Sigmoid colon (tissue), 7 donors: ENCODE data around the gene RFC5. TPM values are rescaled to one million over a fixed set of nuclear protein-coding genes. Genes with fewer than 3 reads are reported as not detected.

Source experiments
- DNase-seq: peaks from one replicate; pipeline ENCODE4 v3.0.0-alpha.2; 2019
- H3K27ac ChIP-seq, 4 donors: fragments of 200-600 bp; sonication (generic); one replicate each; pipeline ENCODE4 v1.5.1; 2016 to 2019; ENCODE audit warnings: mild to moderate bottlenecking in 1 of 4
- H3K27me3 ChIP-seq, 3 donors: fragments of 200-600 bp; sonication (generic); one replicate each; pipeline ENCODE4 v1.5.1; 2019; ENCODE audit warnings: mild to moderate bottlenecking in 1 of 3
- H3K36me3 ChIP-seq, 4 donors: fragments of 200-600 bp; sonication (generic); one replicate each; pipeline ENCODE4 v1.5.1; 2016 to 2019
- H3K4me1 ChIP-seq, 4 donors: fragments of 200-600 bp; sonication (generic); one replicate each; pipeline ENCODE4 v1.5.1; 2017 to 2019
- H3K4me3 ChIP-seq, 4 donors: fragments of 200-600 bp; sonication (generic); one replicate each; pipeline ENCODE4 v1.5.1; 2017 to 2019; ENCODE audit warnings: mild to moderate bottlenecking in 2 of 4, moderate library complexity in 1 of 4
- H3K9me3 ChIP-seq, 4 donors: fragments of 200-600 bp in 3 of 4; sonication (generic) in 3 of 4; one replicate each; pipeline versions ENCODE4 v1.5.1 to v1.6.1; 2013 to 2019
- EP300 ChIP-seq, 4 donors: sonication (generic); formaldehyde crosslinking; IDR thresholded peaks; one replicate each; pipeline ENCODE4 v1.6.1; 2017; ENCODE audit warnings: antibody characterized with exemption in 4 of 4
- POLR2A ChIP-seq, 2 donors: fragments of 450-650 bp; IDR thresholded peaks; one replicate each; pipeline ENCODE4 v1.6.1; 2016; ENCODE audit warnings: antibody characterized with exemption in 2 of 2, mild to moderate bottlenecking in 2 of 2, moderate library complexity in 2 of 2
- POLR2AphosphoS5 ChIP-seq, 4 donors: sonication (generic); formaldehyde crosslinking; IDR thresholded peaks; one replicate each; pipeline ENCODE4 v1.6.1; 2017; ENCODE audit warnings: antibody characterized with exemption in 4 of 4
- WGBS, 2 donors: extraction: QIAGEN DNeasy Blood & Tissue Kit; methylation state at CpG; one replicate each; pipeline ENCODE4 v1.1.7; 2013; 5-methylcytosine and 5-hydroxymethylcytosine counted together
- intact Hi-C: fragments of 100-400 bp; cut with DNase I; formaldehyde crosslinking; loops from one replicate; pipeline ENCODE4 v1.15.1; 2023
- polyA plus RNA-seq, 3 donors: library from polyadenylated mRNA; stranded (reverse); fragments of 200-250 nt; gene quantifications; one replicate each; pipeline ENCODE4 v1.2.3, GENCODE V29; 2013
- total RNA-seq, 4 donors: library from RNA; depleted of rRNA; stranded (reverse); fragments of >200 nt; gene quantifications; one replicate each; pipeline ENCODE4 v1.1.0, GENCODE V29; 2016
- TF ChIP-seq, protein P1 (sequence below), 4 experiments: fragments of 450-650 bp in 3 of 4; fragments of 200-600 bp in 1 of 4; IDR thresholded peaks; one replicate each; pipeline ENCODE4 v1.5.1; 2016 to 2019; ENCODE audit warnings: antibody characterized with exemption in 4 of 4, mild to moderate bottlenecking in 3 of 4, moderate library complexity in 2 of 4
- donor health status: healthy with polysubstance abuse.
- donor health status: Bipolar disorder and iron deficiency.
- donor health status: healthy.

The RFC5 gene
- total and polyA plus RNA-seq, 7 donors, result 6.9 to 15.1 (median 10.7) TPM

DNA sequence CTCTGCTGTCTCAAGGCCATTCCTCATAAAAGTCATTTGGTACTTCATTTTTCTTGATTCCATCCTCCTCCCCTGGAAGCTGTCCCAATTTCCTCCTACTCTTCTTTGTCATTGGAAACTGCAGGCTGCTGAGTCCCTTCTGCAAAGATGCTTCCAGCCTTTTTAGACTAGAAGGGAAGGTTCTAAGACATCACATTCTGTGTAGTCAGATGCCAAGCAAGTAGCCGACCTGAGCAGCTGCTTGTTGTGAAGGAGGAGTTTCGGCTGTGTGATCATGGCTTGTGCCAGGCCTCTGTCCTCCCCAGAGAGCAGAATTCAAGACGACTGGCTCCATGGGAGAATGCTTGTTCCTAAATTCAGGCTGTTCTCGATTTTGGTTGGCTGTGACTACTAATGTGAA lies 8.7 kb downstream of the RFC5 start:
- H3K36me3 ChIP-seq, result peaks cover 7 to 79% (median 21%) of the 10 kb centered on the region in 4 donors
- intact Hi-C loops, result no loop called here
- no peak for TF ChIP-seq POLR2A (IDR thresholded peaks at IDR 0.05)
- TF ChIP-seq EP300 (IDR thresholded peaks at IDR 0.05), result no peak
- TF ChIP-seq POLR2AphosphoS5 (IDR thresholded peaks at IDR 0.05), result no peak
- TF ChIP-seq, protein P1, sequence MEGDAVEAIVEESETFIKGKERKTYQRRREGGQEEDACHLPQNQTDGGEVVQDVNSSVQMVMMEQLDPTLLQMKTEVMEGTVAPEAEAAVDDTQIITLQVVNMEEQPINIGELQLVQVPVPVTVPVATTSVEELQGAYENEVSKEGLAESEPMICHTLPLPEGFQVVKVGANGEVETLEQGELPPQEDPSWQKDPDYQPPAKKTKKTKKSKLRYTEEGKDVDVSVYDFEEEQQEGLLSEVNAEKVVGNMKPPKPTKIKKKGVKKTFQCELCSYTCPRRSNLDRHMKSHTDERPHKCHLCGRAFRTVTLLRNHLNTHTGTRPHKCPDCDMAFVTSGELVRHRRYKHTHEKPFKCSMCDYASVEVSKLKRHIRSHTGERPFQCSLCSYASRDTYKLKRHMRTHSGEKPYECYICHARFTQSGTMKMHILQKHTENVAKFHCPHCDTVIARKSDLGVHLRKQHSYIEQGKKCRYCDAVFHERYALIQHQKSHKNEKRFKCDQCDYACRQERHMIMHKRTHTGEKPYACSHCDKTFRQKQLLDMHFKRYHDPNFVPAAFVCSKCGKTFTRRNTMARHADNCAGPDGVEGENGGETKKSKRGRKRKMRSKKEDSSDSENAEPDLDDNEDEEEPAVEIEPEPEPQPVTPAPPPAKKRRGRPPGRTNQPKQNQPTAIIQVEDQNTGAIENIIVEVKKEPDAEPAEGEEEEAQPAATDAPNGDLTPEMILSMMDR (IDR thresholded peaks at IDR 0.05), result no peak
- H3K27me3 ChIP-seq, result no peaks in the 10 kb centered on the region
- DNase-seq, result no peak
- no peaks in the 10 kb centered on the region for H3K4me1 ChIP-seq
- no peaks in the 10 kb centered on the region for H3K9me3 ChIP-seq
- no peak overlapping the region for H3K4me3 ChIP-seq
- H3K27ac ChIP-seq, result no peak overlapping the region
- 83 to 88% methylated on average over 4 of the region's 4 CpGs for WGBS, 2 donors

DNA sequence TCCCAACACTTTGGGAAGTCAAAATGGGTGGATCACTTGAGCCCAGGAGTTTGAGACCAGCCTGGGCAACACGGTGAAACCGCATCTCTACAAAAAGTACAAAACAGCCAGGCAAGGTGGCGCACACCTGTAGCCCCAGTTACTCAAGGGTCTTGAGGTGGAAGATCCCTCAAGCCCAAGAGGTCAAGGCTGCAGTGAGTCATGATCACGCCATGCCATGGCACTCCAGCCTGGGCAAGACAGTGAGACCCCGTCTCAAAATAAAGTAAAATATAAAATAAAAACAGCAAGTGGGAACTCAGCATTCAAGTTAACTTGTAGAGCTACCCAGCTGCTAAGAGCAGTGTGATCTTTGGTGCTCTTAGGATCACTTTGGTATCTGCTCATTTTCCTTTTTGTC lies 12.7 kb downstream of the RFC5 start:
- H3K27ac ChIP-seq, result no peak overlapping the region
- no peak for TF ChIP-seq EP300 (IDR thresholded peaks at IDR 0.05)
- TF ChIP-seq POLR2AphosphoS5 (IDR thresholded peaks at IDR 0.05), result no peak
- TF ChIP-seq, protein P1 (IDR thresholded peaks at IDR 0.05), result no peak
- no peak for TF ChIP-seq POLR2A (IDR thresholded peaks at IDR 0.05)
- 96% methylated on average over 5 of the region's 5 CpGs for WGBS, 2 donors
- peaks cover 21 to 95% (median 35%) of the 10 kb centered on the region in 4 donors for H3K36me3 ChIP-seq
- intact Hi-C loops, result no loop called here
- no peaks in the 10 kb centered on the region for H3K9me3 ChIP-seq
- DNase-seq, result no peak
- H3K4me3 ChIP-seq, result no peak overlapping the region
- no peaks in the 10 kb centered on the region for H3K4me1 ChIP-seq
- no peaks in the 10 kb centered on the region for H3K27me3 ChIP-seq

- no peaks in the 10 kb centered on the region for H3K4me1 ChIP-seq
- intact Hi-C loops, result loop anchor here (10.0 kb wide), 1 partner anchor 157 kb away; no protein-coding TSS in a partner anchor
- H3K27me3 ChIP-seq, result no peaks in the 10 kb centered on the region
- no peak overlapping the region for H3K4me3 ChIP-seq
- TF ChIP-seq POLR2A (IDR thresholded peaks at IDR 0.05) (no peak), POLR2AphosphoS5 (IDR thresholded peaks at IDR 0.05) (no peak), EP300 (IDR thresholded peaks at IDR 0.05) (no peak)
- TF ChIP-seq, protein P1 (IDR thresholded peaks at IDR 0.05), result no peak
- no peak for DNase-seq
- no peak overlapping the region for H3K27ac ChIP-seq
- H3K36me3 ChIP-seq, result peaks cover 11 to 100% (median 39%) of the 10 kb centered on the region in 4 donors
- 86 to 90% methylated on average over 7 of the region's 7 CpGs for WGBS, 2 donors
- H3K9me3 ChIP-seq, result no peaks in the 10 kb centered on the region
These were observed 15.7 kb downstream of the RFC5 start for GRCh38 chr12:118032188-118032587.

DNA sequence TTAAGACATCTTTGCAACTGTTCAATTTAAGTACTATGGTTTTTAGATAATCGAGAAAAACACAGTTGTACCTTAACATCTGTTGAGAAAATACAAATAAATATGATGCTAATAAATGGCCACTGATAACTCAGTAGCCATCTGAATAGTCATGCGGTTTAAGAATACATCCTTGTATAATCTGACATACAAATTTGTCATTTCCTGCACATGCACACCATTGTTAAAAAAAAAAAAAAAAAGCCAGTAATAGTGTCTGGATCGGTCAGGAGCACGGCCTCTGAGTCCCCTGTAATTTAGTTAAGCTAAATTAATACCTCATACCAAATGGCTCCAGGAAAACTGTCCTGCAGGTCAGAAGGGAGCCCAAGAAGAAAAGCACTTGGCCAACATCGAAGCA lies 16.8 kb downstream of the RFC5 start:
- peaks cover 11 to 100% (median 45%) of the 10 kb centered on the region in 4 donors for H3K36me3 ChIP-seq
- no peak for TF ChIP-seq POLR2A (IDR thresholded peaks at IDR 0.05)
- no peak for TF ChIP-seq EP300 (IDR thresholded peaks at IDR 0.05)
- TF ChIP-seq, protein P1 (IDR thresholded peaks at IDR 0.05), result no peak
- TF ChIP-seq POLR2AphosphoS5 (IDR thresholded peaks at IDR 0.05), result no peak
- 84 to 94% methylated on average over 5 of the region's 5 CpGs for WGBS, 2 donors

GRCh38 chr12:118033902-118034301 lies 17.4 kb downstream of the RFC5 start:
- Histone ChIP-seq H3K4me3 (no peak overlapping the region), H3K27me3 (no peaks in the 10 kb centered on the region), H3K4me1 (no peaks in the 10 kb centered on the region), H3K9me3 (no peaks in the 10 kb centered on the region), H3K27ac (no peak overlapping the region), H3K36me3 (peaks cover 11 to 100% (median 45%) of the 10 kb centered on the region in 4 donors)
- no peak for DNase-seq
- no peak for TF ChIP-seq POLR2A (IDR thresholded peaks at IDR 0.05)
- TF ChIP-seq POLR2AphosphoS5 (IDR thresholded peaks at IDR 0.05), result no peak
- TF ChIP-seq EP300 (IDR thresholded peaks at IDR 0.05), result no peak
- TF ChIP-seq, protein P1 (IDR thresholded peaks at IDR 0.05), result no peak
- WGBS, 2 donors, result 92 to 94% methylated on average over 5 of the region's 5 CpGs
- intact Hi-C loops, result loop anchor here (10.0 kb wide), 1 partner anchor 159 kb away; no protein-coding TSS in a partner anchor

More for the DNA sequence above, 16.8 kb downstream of the RFC5 start:
- Histone ChIP-seq H3K9me3 (no peaks in the 10 kb centered on the region), H3K27ac (no peak overlapping the region), H3K4me1 (no peaks in the 10 kb centered on the region), H3K27me3 (no peaks in the 10 kb centered on the region), H3K4me3 (no peak overlapping the region)
- intact Hi-C loops, result loop anchor here (10.0 kb wide), 1 partner anchor 159 kb away; no protein-coding TSS in a partner anchor
- DNase-seq, result no peak
